Dedifferentiated amniotic fluid mesenchymal stem cell (primary cell): ENCODE data around the gene TSGA10IP.

Source experiments
- DNase-seq: peaks from one replicate; pipeline ENCODE4 v3.0.0-alpha.2; 2016; ENCODE audit errors: extremely low spot score

The TSGA10IP gene

GRCh38 chr11:66006134-66006890, 61.0 kb downstream of the TSGA10IP start:
- no peak for DNase-seq

- DNase-seq = no peak
These were observed 61.6 kb downstream of the TSGA10IP start for GRCh38 chr11:66006891-66007176.

GRCh38 chr11:66007201-66007634, 61.9 kb downstream of the TSGA10IP start:
- no peak for DNase-seq

- DNase-seq = no peak
These were observed 62.8 kb downstream of the TSGA10IP start for GRCh38 chr11:66008095-66008467.

GRCh38 chr11:66008468-66009101, 63.3 kb downstream of the TSGA10IP start:
- no peak for DNase-seq
